Neural progenitor cell (in vitro differentiated cells): Measurements from ENCODE around the gene C22orf31.

ENCODE experiments used
- CTCF ChIP-seq: fragments of 200-600 bp; sonication (generic); IDR thresholded peaks from 2 replicates; pipeline ENCODE4 v1.5.1; 2017; ENCODE audit warnings: antibody characterized with exemption, mild to moderate bottlenecking
- EZH2 ChIP-seq: fragments of 200-600 bp; sonication (generic); IDR thresholded peaks from 2 replicates; pipeline ENCODE4 v1.6.1; 2017; ENCODE audit warnings: antibody characterized with exemption, mild to moderate bottlenecking, moderate library complexity
- EZH2phosphoT487 ChIP-seq: fragments of 200-600 bp; sonication (generic); IDR thresholded peaks from 2 replicates; pipeline ENCODE4 v1.6.1; 2017; ENCODE audit warnings: antibody characterized with exemption

GRCh38 chr22:29062286-29062821 is 723 bp upstream of the C22orf31 start:
- TF ChIP-seq CTCF, result no peak
- TF ChIP-seq EZH2, result no peak
- no peak for TF ChIP-seq EZH2phosphoT487
